Nephron progenitor cell (in vitro differentiated cells): ENCODE measurements around the gene NRARP.
A peak's percentile ranks its signal among the peaks of the same experiment; 100 is the strongest.

Experiments used
- DNase-seq: peaks from one replicate; pipeline ENCODE4 v3.0.0; 2021
- H3K27ac Mint-ChIP-seq: 2 replicates; pipeline ENCODE4 v1.8.0; 2021; ENCODE audit warnings: mild to moderate bottlenecking, moderate library complexity, mixed read lengths
- H3K27me3 Mint-ChIP-seq: 2 replicates; pipeline ENCODE4 v1.8.0; 2021; ENCODE audit warnings: mild to moderate bottlenecking, low read depth, mixed read lengths; ENCODE audit not compliant: poor library complexity
- H3K36me3 Mint-ChIP-seq: 2 replicates; pipeline ENCODE4 v1.8.0; 2021; ENCODE audit warnings: low read depth, mixed read lengths
- H3K4me1 Mint-ChIP-seq: 2 replicates; pipeline ENCODE4 v1.8.0; 2021; ENCODE audit warnings: mixed read lengths
- H3K4me3 Mint-ChIP-seq: 2 replicates; pipeline ENCODE4 v1.8.0; 2021; ENCODE audit warnings: mild to moderate bottlenecking, moderate library complexity, mixed read lengths
- H3K9me3 Mint-ChIP-seq: 2 replicates; pipeline ENCODE4 v1.8.0; 2021; ENCODE audit warnings: mild to moderate bottlenecking, moderate library complexity, mixed read lengths
- TF ChIP-seq, protein P1 (sequence below): fragments of 200-600 bp; sonication (generic); IDR thresholded peaks from 2 replicates; pipeline ENCODE4 v1.5.0; 2021; ENCODE audit warnings: antibody characterized with exemption

NRARP gene

DNA sequence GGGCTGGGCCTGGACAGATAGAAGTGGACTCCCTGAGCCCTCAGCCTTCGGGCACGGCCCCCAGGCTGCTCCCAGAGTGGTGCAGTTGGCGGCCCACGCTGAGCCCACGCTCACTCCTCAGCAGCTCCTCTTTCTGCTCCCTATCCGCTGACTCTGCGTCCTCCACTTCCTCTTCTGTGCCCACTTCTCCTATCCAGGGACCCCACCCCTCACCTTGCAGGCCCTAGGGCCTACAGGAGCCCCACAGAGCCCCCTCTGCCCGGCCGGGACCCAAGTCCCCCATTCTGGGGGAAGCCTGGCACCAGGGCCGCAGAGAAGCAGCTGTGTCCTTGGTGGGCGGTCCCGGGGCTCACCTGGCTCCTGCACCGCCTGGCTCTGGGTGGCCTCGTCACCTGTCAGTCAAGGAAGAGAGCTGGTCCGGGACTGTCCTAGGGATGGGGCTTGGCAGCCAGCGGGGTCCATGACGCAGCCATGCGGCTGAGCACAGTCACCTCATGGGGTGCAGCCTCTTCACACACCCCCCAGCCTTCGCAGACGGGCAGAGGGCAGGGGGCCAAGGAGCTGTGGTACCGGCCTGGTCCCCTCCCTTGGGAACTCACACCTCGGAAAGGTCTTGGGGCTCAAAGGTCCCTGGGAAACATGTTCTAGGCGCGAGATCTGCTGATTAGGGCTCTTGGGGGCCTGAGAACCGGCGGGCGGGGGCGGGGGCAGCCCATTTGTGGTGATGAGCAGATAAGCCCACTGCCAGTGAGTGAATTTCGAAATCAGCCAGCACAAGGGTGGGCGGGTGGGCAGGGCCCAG lies 5.4 kb upstream of the NRARP start:
- H3K9me3 Mint-ChIP-seq, result no peaks in the 10 kb centered on the region
- TF ChIP-seq, protein P1, sequence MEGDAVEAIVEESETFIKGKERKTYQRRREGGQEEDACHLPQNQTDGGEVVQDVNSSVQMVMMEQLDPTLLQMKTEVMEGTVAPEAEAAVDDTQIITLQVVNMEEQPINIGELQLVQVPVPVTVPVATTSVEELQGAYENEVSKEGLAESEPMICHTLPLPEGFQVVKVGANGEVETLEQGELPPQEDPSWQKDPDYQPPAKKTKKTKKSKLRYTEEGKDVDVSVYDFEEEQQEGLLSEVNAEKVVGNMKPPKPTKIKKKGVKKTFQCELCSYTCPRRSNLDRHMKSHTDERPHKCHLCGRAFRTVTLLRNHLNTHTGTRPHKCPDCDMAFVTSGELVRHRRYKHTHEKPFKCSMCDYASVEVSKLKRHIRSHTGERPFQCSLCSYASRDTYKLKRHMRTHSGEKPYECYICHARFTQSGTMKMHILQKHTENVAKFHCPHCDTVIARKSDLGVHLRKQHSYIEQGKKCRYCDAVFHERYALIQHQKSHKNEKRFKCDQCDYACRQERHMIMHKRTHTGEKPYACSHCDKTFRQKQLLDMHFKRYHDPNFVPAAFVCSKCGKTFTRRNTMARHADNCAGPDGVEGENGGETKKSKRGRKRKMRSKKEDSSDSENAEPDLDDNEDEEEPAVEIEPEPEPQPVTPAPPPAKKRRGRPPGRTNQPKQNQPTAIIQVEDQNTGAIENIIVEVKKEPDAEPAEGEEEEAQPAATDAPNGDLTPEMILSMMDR, result no peak
- H3K36me3 Mint-ChIP-seq, result no peaks in the 10 kb centered on the region
- H3K27ac Mint-ChIP-seq, result no peak overlapping the region
- peaks cover 49% of the 10 kb centered on the region for H3K4me1 Mint-ChIP-seq
- no peak overlapping the region for H3K4me3 Mint-ChIP-seq
- no peak for DNase-seq
- H3K27me3 Mint-ChIP-seq, result no peaks in the 10 kb centered on the region

DNA sequence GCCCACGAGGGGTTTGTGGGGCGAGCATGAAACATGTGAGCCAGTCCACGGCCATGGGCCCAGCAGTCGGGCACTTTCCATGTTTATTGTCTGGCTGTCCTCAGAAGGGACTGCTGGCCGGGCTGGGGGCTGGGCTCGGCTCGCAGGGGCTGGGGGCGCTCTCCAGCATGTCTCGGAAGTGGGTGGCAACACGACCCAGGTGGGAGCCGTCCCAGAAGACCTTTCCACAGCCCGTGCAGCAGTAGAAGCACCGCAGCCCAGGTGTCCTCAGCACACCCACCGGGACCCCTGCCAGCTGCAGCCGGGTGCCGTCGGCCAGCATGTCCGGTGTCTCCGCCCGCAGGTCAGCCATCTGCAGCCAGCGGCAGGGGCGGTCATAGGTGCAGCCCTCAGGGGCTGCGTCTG lies 4.8 kb upstream of the NRARP start:
- Mint-ChIP-seq H3K4me3 (no peak overlapping the region), H3K27me3 (no peaks in the 10 kb centered on the region), H3K9me3 (no peaks in the 10 kb centered on the region)

DNA sequence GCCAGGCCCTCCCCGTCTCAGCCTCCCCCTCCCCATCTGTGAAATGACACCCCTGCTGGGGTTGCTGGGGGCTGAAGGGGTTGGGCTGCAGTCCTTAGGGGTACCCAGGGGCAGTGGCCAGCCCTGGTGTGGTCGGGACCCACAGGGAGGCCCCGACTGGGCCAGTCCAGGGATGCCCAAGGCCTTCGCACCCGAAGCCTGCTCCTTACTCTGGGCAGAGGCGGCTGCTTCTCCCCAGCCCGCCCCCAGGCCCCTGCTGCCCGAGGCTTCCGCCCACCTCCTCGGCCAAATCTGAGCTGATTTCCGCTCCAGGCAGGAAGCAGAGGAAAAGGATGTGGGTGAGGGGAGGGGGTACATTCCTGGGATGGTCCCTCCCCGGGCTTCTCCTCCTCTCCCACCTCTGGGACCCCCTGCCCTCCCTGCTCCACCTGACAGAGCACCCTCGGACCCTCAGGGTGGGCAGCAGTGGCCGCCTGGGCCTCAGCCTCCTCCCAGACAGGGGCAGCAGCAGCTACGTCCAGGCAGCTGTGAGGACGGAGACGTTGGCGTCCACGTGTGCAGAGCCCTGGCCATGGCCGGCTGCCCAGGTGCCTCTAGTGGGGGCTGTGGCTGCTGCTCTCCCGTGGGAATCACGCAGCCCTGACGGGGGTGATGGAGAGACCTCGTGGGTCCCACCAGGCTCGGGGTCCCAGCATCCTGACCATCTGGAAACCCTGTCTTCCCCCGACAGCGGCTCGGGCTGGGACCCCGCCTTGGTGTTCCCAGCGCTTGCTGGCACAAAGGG lies 4.2 kb upstream of the NRARP start:
- TF ChIP-seq, protein P1, result no peak
- Mint-ChIP-seq H3K27me3 (no peaks in the 10 kb centered on the region), H3K9me3 (no peaks in the 10 kb centered on the region), H3K27ac (no peak overlapping the region), H3K4me3 (no peak overlapping the region), H3K4me1 (peaks cover 49% of the 10 kb centered on the region), H3K36me3 (no peaks in the 10 kb centered on the region)
- no peak for DNase-seq

More for the DNA sequence above, 4.8 kb upstream of the NRARP start:
- no peaks in the 10 kb centered on the region for H3K36me3 Mint-ChIP-seq
- no peak overlapping the region for H3K27ac Mint-ChIP-seq
- H3K4me1 Mint-ChIP-seq, result peaks cover 49% of the 10 kb centered on the region
- TF ChIP-seq, protein P1, result no peak
- no peak for DNase-seq

DNA sequence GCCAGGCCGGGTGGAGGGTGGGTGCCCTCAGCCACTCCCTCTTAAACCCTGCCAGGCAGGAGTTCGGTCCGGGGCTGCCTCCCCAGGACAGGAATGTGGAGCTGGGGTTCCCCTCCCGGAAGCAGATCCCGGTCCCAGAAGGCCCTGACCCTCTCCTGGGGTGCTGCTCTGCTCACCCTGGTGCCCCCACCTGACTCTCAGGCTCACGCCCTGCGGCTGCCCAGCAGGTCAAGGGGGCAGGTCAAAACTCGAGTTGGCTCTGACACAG lies 3.7 kb upstream of the NRARP start:
- H3K27ac Mint-ChIP-seq, result no peak overlapping the region
- H3K27me3 Mint-ChIP-seq, result no peaks in the 10 kb centered on the region
- TF ChIP-seq, protein P1, result no peak
- H3K9me3 Mint-ChIP-seq, result no peaks in the 10 kb centered on the region
- peaks cover 52% of the 10 kb centered on the region for H3K4me1 Mint-ChIP-seq
- H3K36me3 Mint-ChIP-seq, result no peaks in the 10 kb centered on the region
- no peak overlapping the region for H3K4me3 Mint-ChIP-seq
- no peak for DNase-seq

DNA sequence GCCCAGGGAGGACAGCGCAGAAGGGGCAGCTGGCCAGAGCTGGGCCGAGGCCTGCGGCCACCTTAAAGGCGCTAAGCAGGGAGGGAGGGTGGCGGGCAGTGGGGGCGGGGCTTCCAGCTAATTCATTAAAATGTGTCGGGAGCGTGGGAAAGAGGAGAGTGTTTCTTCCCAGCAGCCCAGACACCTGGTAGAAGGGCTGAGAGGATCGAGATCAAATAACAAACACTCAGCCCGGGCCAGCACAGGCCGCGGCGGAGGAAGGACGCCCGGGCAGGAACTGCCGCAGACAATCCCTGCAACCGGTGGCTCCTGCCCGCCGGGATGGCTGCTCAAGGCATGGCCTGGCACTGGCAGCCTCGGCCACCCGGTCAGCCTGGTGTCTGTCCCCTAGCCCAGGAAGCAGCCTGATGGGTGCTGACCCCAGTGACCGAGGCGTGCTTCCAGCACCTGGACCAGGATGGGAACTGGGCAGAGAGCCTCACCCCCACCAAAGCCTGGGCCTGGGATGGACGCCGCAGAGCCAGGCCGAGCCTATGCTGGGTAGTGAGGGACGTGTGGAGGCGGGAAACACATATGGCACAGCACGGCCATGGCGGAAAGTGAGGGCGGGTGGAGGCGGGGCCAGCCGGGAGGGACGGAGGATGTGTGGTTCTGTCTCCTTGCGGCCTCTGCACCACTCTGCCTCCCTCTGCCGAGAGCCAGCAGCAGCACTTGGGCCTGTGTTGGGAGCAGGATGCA lies 3.2 kb upstream of the NRARP start:
- peak overlapping the region; percentile 93 for H3K27ac Mint-ChIP-seq
- H3K4me1 Mint-ChIP-seq, result peaks cover 55% of the 10 kb centered on the region
- H3K9me3 Mint-ChIP-seq, result no peaks in the 10 kb centered on the region
- H3K36me3 Mint-ChIP-seq, result no peaks in the 10 kb centered on the region
- no peaks in the 10 kb centered on the region for H3K27me3 Mint-ChIP-seq
- DNase-seq, result peak; percentile 90
- peak overlapping the region; percentile 8 for H3K4me3 Mint-ChIP-seq
- TF ChIP-seq, protein P1, result no peak
